Measurements from ENCODE around the gene EFHD1. TPM values are rescaled to one million over a fixed set of nuclear protein-coding genes. Genes with fewer than 3 reads are reported as not detected.
A peak's percentile ranks its signal among the peaks of the same experiment; 100 is the strongest.

Gene EFHD1
- polyA plus RNA-seq, 3 donors, result not detected

DNA sequence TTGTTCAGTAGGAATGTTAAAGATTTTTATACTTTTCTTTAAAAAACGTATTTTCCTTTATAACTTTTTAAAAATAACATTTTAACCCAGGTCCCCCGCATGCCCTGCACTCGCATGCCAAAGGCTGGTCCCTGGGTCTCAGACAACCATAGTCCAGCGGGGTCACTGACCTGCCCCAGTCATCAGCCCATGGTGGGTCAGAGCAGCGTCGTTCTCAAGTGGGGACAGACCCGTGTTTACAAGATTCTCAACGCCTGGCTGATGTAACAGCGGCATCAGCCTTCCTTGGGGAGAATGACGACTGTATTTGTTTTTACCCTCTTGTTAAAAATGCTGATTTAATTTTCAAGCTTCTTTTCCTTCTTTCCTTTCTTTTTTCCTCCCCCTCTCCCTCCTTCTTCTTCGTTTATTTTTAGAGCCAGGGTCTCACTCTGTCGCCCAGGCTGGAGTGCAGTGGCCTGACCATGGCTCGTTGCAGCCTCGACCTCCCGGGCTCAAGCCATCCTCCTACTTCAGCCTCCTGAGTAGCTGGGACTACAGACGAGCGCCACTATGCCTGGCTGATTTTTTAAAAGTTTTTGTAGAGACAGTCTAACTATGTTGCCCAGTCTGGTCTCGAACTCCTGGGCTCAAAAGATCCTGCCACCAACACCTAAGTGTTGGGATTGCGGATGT is 1.0 kb upstream of the EFHD1 start:
- H3K27me3 ChIP-seq (ENCODE audit: control insufficient read depth in 2 of 2, insufficient read depth in 2 of 2, low read length in 2 of 2), result peaks cover 42 to 72% of the 10 kb centered on the region in 2 donors

DNA sequence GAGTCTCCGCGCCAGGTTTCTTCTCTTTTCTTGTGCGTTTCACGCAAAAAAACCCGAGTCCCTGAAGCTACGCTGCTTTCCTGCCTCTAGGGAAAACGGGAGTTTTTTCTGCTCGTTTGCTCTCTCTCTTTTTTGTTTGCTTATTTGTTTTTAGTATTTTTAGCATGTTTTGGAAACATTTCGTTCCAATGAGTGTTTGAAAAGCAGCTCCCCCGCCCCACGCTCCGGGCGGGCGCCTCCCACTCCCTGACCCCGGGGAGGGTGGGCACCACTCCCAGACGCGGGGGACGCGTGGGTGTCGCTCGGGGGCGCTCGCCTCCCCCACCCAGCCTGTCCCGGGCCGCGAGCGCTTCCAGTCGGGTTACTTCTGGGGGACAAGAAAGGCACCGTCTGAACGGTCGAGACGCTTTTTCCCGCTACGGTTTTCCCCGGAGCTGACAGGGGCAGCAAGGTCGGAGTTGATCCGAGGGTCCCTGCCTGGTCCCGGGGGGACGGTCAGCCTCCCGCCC is 446 bp upstream of the EFHD1 start:
- Histone ChIP-seq H3K36me3 (replicated peaks in 1 of 2; ENCODE audit: control insufficient read depth in 1 of 2, insufficient read depth in 2 of 2, low read length in 2 of 2) (no peaks in the 10 kb centered on the region), H3K9ac (ENCODE audit: insufficient read depth, low read length, poor library complexity, severe bottlenecking) (no peak overlapping the region), H4K20me1 (ENCODE audit: insufficient read depth, low read length) (no peaks in the 10 kb centered on the region), H3K4me3 (replicated peaks in 1 of 3; ENCODE audit: low read depth in 2 of 3, low read length in 3 of 3) (peak overlapping the region; percentile 14 to 68 (median 24)), H3K27ac (ENCODE audit: low read depth in 1 of 2, low read length in 2 of 2) (no peak overlapping the region), H3K9me3 (replicated peaks in 1 of 2; ENCODE audit: control insufficient read depth in 1 of 2, insufficient read depth in 1 of 2, low read length in 2 of 2) (peaks cover 0 to 7% of the 10 kb centered on the region in 2 donors), H2AFZ (ENCODE audit: insufficient read depth, low read depth, low read length, poor library complexity, severe bottlenecking) (peak overlapping the region; percentile 61), H3K4me2 (replicated peaks; ENCODE audit: extremely low read depth, low read length, poor library complexity, severe bottlenecking) (peak overlapping the region; percentile 75), H3K4me1 (ENCODE audit: control insufficient read depth in 1 of 2, insufficient read depth in 2 of 2, low read length in 2 of 2) (peaks cover 9 to 13% of the 10 kb centered on the region in 2 donors), H3K27me3 (ENCODE audit: control insufficient read depth in 2 of 2, insufficient read depth in 2 of 2, low read length in 2 of 2) (peaks cover 42 to 76% of the 10 kb centered on the region in 2 donors), H3K79me2 (ENCODE audit: insufficient read depth, low read length) (no peaks in the 10 kb centered on the region)
- intact Hi-C loops (cut with micrococcal nuclease), result no loop called here
- TF ChIP-seq, protein P1, sequence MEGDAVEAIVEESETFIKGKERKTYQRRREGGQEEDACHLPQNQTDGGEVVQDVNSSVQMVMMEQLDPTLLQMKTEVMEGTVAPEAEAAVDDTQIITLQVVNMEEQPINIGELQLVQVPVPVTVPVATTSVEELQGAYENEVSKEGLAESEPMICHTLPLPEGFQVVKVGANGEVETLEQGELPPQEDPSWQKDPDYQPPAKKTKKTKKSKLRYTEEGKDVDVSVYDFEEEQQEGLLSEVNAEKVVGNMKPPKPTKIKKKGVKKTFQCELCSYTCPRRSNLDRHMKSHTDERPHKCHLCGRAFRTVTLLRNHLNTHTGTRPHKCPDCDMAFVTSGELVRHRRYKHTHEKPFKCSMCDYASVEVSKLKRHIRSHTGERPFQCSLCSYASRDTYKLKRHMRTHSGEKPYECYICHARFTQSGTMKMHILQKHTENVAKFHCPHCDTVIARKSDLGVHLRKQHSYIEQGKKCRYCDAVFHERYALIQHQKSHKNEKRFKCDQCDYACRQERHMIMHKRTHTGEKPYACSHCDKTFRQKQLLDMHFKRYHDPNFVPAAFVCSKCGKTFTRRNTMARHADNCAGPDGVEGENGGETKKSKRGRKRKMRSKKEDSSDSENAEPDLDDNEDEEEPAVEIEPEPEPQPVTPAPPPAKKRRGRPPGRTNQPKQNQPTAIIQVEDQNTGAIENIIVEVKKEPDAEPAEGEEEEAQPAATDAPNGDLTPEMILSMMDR (IDR thresholded peaks at IDR 0.05), result no peak
- Mint-ChIP-seq H3K9me3 (peaks cover 0 to 11% (median 7%) of the 10 kb centered on the region in 7 donors), H3K4me3 (peak overlapping the region in 1 of 2 donors; percentile 88), H3K27me3 (ENCODE audit: low read depth in 3 of 3) (peaks cover 57 to 94% (median 85%) of the 10 kb centered on the region in 3 donors), H3K4me1 (peaks cover 4% of the 10 kb centered on the region), H3K36me3 (peaks cover 0 to 2% of the 10 kb centered on the region in 2 donors), H3K27ac (peak overlapping the region in 1 of 7 donors; percentile 48)
- no peak for DNase-seq
- WGBS (ENCODE audit: insufficient coverage), result under 1% methylated on average over 33 of the region's 40 CpGs

More for the DNA sequence above, 1.0 kb upstream of the EFHD1 start:
- Histone ChIP-seq H3K9ac (ENCODE audit: insufficient read depth, low read length, poor library complexity, severe bottlenecking) (no peak overlapping the region), H3K4me2 (replicated peaks; ENCODE audit: extremely low read depth, low read length, poor library complexity, severe bottlenecking) (peak overlapping the region; percentile 75), H3K4me3 (replicated peaks in 1 of 3; ENCODE audit: low read depth in 2 of 3, low read length in 3 of 3) (peak overlapping the region in 1 of 3 experiments; percentile 68), H3K79me2 (ENCODE audit: insufficient read depth, low read length) (no peaks in the 10 kb centered on the region), H3K36me3 (replicated peaks in 1 of 2; ENCODE audit: control insufficient read depth in 1 of 2, insufficient read depth in 2 of 2, low read length in 2 of 2) (no peaks in the 10 kb centered on the region), H3K4me1 (ENCODE audit: control insufficient read depth in 1 of 2, insufficient read depth in 2 of 2, low read length in 2 of 2) (peaks cover 9 to 13% of the 10 kb centered on the region in 2 donors), H3K9me3 (replicated peaks in 1 of 2; ENCODE audit: control insufficient read depth in 1 of 2, insufficient read depth in 1 of 2, low read length in 2 of 2) (peaks cover 0 to 7% of the 10 kb centered on the region in 2 donors), H2AFZ (ENCODE audit: insufficient read depth, low read depth, low read length, poor library complexity, severe bottlenecking) (peak overlapping the region; percentile 61), H3K27ac (ENCODE audit: low read depth in 1 of 2, low read length in 2 of 2) (no peak overlapping the region), H4K20me1 (ENCODE audit: insufficient read depth, low read length) (no peaks in the 10 kb centered on the region)
- Mint-ChIP-seq H3K4me3 (peak overlapping the region in 1 of 2 donors; percentile 88), H3K9me3 (peaks cover 0 to 11% (median 7%) of the 10 kb centered on the region in 7 donors), H3K36me3 (peaks cover 0 to 2% of the 10 kb centered on the region in 2 donors), H3K27ac (no peak overlapping the region), H3K27me3 (ENCODE audit: low read depth in 3 of 3) (peaks cover 55 to 89% (median 84%) of the 10 kb centered on the region in 3 donors), H3K4me1 (peaks cover 4% of the 10 kb centered on the region)
- no peak for DNase-seq
- intact Hi-C loops (cut with micrococcal nuclease), result no loop called here
- TF ChIP-seq, protein P1 (IDR thresholded peaks at IDR 0.05), result no peak
- 58% methylated on average over 10 of the region's 19 CpGs for WGBS (ENCODE audit: insufficient coverage)
